Liver (tissue), 3 donors: Measurements from ENCODE around the gene KLF3.

Source experiments
- FOXA1 ChIP-seq: IDR thresholded peaks from 2 replicates; pipeline ENCODE4 v1.6.1; 2016; ENCODE audit warnings: antibody characterized with exemption
- JUND ChIP-seq, 2 donors: IDR thresholded peaks; 2 replicates each; pipeline ENCODE4 v1.6.1; 2016; ENCODE audit warnings: antibody characterized with exemption in 2 of 2
- TF ChIP-seq, protein P1 (sequence below): IDR thresholded peaks from 2 replicates; pipeline ENCODE4 v1.6.1; 2016; ENCODE audit warnings: antibody characterized with exemption
- TF ChIP-seq, protein P2 (sequence below): fragments of 150-350 bp; IDR thresholded peaks from 2 replicates; pipeline ENCODE4 v1.5.1; 2017; ENCODE audit warnings: improper control_type of control experiment, low read depth, low read length; ENCODE audit not compliant: missing input control
- donor health status: healthy.
- donor health status: healthy.

- no peak for TF ChIP-seq FOXA1
- TF ChIP-seq, protein P1, sequence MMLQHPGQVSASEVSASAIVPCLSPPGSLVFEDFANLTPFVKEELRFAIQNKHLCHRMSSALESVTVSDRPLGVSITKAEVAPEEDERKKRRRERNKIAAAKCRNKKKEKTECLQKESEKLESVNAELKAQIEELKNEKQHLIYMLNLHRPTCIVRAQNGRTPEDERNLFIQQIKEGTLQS, result no peak
- no peak for TF ChIP-seq JUND (IDR thresholded peaks at IDR 0.05)
- TF ChIP-seq, protein P2, sequence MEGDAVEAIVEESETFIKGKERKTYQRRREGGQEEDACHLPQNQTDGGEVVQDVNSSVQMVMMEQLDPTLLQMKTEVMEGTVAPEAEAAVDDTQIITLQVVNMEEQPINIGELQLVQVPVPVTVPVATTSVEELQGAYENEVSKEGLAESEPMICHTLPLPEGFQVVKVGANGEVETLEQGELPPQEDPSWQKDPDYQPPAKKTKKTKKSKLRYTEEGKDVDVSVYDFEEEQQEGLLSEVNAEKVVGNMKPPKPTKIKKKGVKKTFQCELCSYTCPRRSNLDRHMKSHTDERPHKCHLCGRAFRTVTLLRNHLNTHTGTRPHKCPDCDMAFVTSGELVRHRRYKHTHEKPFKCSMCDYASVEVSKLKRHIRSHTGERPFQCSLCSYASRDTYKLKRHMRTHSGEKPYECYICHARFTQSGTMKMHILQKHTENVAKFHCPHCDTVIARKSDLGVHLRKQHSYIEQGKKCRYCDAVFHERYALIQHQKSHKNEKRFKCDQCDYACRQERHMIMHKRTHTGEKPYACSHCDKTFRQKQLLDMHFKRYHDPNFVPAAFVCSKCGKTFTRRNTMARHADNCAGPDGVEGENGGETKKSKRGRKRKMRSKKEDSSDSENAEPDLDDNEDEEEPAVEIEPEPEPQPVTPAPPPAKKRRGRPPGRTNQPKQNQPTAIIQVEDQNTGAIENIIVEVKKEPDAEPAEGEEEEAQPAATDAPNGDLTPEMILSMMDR, result no peak
Observed at GRCh38 chr4:38686682-38687081, 22.7 kb downstream of the KLF3 start.
